GM12864 (cell line): ENCODE data around the gene AXIN2.

Experiments used
- DNase-seq: peaks from one replicate; pipeline ENCODE4 v3.0.0-alpha.2; 2011; ENCODE audit warnings: low read depth
- H3K4me3 ChIP-seq: 2 replicates; pipeline ENCODE4 v1.5.1; 2011; ENCODE audit warnings: mild to moderate bottlenecking, low read depth, low read length, control low read depth
- TF ChIP-seq, protein P1 (sequence below): IDR thresholded peaks from 2 replicates; pipeline ENCODE4 v1.5.1; 2011; ENCODE audit warnings: low read depth, mild to moderate bottlenecking, moderate library complexity, low read length, control low read depth, inconsistent platforms; ENCODE audit errors: missing control alignments

Gene AXIN2

GRCh38 chr17:65553009-65553645 is 8.3 kb downstream of the AXIN2 start:
- TF ChIP-seq, protein P1, sequence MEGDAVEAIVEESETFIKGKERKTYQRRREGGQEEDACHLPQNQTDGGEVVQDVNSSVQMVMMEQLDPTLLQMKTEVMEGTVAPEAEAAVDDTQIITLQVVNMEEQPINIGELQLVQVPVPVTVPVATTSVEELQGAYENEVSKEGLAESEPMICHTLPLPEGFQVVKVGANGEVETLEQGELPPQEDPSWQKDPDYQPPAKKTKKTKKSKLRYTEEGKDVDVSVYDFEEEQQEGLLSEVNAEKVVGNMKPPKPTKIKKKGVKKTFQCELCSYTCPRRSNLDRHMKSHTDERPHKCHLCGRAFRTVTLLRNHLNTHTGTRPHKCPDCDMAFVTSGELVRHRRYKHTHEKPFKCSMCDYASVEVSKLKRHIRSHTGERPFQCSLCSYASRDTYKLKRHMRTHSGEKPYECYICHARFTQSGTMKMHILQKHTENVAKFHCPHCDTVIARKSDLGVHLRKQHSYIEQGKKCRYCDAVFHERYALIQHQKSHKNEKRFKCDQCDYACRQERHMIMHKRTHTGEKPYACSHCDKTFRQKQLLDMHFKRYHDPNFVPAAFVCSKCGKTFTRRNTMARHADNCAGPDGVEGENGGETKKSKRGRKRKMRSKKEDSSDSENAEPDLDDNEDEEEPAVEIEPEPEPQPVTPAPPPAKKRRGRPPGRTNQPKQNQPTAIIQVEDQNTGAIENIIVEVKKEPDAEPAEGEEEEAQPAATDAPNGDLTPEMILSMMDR = no peak
- no peak overlapping the region for H3K4me3 ChIP-seq
- DNase-seq = no peak

DNA sequence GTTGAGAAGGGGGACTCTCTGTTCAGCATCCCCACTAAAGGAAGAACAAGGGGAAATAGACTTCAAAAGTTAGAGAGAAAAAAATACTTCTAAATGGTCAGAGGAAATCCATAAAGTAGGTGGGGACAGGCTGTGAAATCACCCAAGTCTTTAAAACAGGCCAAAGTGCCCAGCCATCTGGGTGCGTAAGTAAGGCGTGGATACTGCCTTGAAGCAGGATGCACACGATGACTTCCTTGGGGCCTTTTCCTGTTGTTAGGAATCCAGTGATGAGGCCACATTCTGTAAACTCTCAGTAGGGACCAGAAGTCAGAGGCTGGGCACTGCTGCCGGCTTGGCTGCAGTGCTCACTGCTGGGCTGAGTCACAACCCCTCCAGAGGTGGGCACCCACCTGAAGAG is 9.2 kb downstream of the AXIN2 start:
- TF ChIP-seq, protein P1 = no peak
- DNase-seq = no peak
- no peak overlapping the region for H3K4me3 ChIP-seq

GRCh38 chr17:65551267-65552040 is 10.0 kb downstream of the AXIN2 start:
- TF ChIP-seq, protein P1 = no peak
- DNase-seq = no peak
- H3K4me3 ChIP-seq = no peak overlapping the region

- no peak for DNase-seq
- TF ChIP-seq, protein P1 = no peak
- H3K4me3 ChIP-seq = no peak overlapping the region
Measured at GRCh38 chr17:65550758-65551157, 10.7 kb downstream of the AXIN2 start.

DNA sequence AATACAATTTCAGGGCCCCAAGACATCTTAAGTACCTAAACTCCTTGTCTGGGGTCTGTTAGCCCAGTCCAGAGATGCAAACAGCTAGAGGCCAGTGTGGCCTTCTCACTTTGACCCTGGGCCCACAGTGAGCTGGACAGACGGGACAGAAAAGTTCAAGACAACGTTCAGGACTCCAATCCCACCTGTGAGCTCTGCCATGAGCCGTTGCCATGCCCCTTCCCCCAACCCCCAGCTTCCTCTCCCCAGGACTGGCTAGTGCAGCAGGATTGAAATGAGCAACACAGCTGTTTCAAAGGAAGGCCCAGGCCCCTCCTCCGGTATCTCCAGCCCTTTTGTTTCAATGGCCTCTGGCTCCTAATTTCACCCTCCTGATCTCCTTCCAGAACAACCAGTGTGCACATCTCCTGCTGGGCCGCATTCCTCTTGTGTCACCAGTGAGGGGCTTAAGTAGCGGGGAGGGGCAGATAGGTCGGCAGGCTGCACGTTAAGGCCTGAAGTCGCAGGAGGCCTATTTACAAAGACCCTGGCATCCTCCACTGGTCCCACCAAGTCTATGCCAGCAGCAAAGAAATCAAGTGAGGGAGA is 11.3 kb downstream of the AXIN2 start:
- no peak for DNase-seq
- TF ChIP-seq, protein P1 = no peak
- H3K4me3 ChIP-seq = no peak overlapping the region

GRCh38 chr17:65548269-65548969 is 13.0 kb downstream of the AXIN2 start:
- DNase-seq = no peak
- TF ChIP-seq, protein P1 = no peak

More at GRCh38 chr17:65548269-65548969, 13.0 kb downstream of the AXIN2 start:
- H3K4me3 ChIP-seq = no peak overlapping the region
